A172 (cell line): ENCODE data around the gene CNTN5. TPM values are rescaled to one million over a fixed set of nuclear protein-coding genes. Genes with fewer than 3 reads are reported as not detected.
"Not testable (repeated sequence)": the region's sequence is repeated elsewhere in the genome, so short reads cannot be mapped to it uniquely, and the experiment has no call there.

Source experiments
- DNase-seq: peaks from one replicate; pipeline ENCODE4 v3.0.0-alpha.2; 2015; ENCODE audit warnings: low spot score
- total RNA-seq: library from RNA; depleted of rRNA; stranded (reverse); fragments of >200 nt; shearing (Covaris generic); gene quantifications from 2 replicates; pipeline ENCODE4 v1.2.3, GENCODE V29; 2014

Gene CNTN5
- total RNA-seq, 1 experiment from 2014 or later, result 0.12 TPM

DNA sequence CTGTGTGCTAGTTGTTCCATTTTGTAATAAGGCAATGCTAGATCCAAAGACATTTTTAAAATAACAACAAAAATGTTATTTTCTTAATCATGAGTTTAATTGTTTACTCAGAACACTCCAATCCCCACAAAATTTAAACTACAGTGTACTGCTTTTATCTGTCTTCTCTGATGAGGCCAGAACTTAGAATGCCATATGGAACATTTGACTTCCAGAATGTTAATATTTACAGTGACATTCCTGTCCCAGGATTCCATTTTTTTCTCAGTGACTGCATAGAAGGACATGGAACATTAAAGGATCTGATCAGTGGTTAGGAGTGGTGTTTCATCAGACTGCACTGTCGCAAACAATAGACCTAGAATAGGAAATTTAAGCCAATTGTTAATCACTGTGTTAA is 1171.4 kb downstream of the CNTN5 start:
- DNase-seq, result no peak

DNA sequence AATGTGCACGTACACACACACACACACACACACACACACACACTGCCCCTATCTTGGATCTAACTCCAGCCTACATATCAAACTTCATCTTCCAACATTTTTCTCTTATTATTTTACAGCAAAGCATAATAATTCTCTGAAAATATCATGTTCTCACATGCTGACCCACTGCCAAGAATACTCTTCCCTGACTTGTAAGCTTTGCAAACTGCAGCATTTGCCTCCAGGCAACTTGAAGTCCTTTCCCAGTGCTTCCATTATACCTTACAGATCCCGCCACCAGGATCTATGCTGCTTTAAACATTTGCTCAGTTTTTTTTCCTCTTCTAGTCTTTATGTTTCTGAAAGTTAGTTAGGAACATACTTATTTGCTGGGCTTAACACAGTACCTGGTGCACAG is 1183.0 kb downstream of the CNTN5 start:
- DNase-seq, result no peak

DNA sequence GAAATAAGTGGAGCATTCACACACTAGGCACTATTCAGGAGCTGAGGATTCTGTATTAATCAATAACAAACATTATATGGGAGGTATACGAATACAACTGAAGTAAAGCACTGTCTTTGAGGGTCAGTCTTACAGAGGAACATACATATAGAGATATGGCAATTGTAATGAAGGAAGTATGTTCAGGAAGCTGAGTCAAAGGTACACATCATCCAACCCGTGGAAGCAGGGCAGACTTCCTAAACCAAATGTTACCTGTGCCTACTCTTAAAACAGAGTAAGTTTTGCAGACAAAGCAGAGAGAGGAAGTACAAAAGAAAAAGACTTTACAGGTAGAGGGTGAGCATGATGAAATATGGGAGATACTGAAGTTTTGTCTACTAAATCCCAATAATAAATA is 1185.2 kb downstream of the CNTN5 start:
- DNase-seq, result no peak

DNA sequence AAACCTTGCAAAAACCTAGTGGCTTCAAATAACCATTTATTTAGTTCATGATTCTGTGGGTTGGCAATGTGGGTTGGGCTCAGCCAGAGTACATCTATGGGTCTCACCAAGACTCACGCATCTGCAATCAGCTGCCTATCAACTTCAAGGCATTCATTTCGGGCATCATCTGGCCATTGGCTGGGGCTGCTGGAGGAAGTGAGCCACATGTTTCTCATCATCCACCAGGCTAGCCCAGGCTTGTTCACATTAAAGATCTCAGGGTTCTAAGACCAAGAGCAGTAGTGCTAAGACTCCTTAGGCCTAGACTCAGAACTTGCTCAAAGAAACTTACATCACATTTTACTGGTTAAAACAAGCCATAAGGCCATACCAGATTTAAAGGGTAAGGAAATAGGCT is 1187.5 kb downstream of the CNTN5 start:
- no peak for DNase-seq

DNA sequence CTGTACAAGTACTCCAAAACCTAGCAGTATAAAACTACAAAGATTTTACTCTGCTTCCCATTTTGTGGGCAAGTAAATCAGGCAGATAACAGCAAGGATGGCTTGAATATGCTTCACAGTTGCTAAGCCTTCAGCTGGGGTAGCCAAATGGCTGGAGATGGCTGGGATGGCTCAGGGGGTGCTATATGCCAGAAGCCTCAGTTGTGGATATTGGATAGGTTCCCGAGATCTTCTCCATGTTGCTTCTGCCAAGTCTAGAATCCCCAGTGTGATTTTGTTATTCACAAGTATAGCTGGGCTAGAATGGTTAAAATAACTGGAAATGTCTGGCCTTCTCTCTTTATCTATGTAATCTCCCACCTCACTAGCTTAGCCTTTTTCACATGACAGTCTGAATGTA is 1194.0 kb downstream of the CNTN5 start:
- DNase-seq, result no peak

DNA sequence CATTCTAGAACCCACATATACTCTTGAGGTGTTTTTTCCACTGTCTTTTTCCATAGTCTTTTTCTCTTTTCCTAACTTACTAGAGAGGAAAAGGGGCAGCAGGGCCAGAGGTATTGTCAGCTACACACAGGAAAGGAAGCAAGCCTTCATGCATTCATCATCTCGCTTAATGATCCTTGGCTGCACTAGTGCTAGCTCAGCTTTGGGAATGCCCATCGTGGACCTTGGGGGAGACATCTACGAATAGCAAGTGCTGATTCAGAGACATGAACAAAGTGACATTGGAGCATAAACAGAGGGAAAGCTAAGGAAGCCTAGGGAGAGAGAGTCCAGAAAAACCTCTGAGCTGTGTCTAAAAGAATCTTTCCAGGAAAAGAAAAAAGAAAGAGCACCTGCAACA is 1200.1 kb downstream of the CNTN5 start:
- DNase-seq, result no peak

DNA sequence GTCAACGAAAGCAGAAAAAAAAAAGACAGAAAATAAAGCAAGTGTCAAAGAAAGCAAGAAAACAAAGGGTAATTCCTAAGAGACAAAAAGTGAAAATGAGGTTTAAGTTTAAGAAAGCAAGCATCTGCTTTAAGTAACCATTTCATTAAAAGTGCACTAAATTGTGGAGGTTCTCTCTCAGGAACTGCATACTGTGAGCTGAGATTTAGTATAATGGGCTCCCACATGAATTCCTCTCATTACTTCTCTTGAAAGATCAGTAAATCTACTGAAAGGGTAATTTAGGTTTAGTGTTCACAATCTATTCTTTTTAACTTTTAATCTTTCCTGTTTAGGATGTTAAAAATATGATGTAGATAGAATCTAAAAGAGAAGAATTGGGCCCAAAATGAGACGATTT is 1201.0 kb downstream of the CNTN5 start:
- no peak for DNase-seq

DNA sequence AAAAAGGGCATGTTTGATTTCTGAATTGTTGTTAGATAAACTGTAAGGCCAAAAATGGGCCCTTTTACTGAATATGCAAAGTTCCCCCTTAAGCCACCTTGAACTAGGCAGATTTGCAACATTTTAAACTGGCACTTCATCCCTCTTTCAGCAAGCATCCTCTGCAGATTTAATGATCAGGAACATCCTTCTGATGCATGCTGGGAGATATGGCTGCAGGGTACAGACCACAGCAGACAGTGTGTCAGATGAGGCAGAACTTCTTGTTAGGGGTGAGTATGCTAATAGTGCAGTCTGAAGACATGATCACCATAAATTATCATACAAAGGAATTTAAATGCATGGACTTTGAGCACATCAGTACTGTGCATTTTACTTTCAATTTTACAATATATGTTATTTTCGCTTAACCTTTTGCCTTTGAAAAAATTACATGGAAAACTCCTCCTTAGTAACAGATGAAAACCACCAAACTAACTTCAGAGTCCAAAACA is 1203.8 kb downstream of the CNTN5 start:
- no peak for DNase-seq

DNA sequence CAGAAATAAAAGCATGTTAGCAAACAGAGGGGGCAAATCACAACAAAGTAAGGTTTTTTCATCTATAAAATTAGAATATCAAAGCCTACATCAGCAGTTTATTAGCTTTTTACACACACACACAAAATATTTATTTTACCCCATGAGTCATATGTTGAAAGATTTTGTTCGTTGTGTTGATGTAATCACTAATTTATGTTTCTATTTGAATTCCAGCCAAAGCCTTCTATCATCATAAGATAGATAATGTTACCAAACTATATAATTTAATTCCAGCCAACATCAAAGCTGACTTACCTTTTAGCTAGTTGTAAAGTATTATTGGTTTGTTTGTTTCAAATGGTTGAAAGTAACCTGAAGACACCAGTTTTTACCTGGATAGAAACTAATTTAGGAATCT is 1208.3 kb downstream of the CNTN5 start:
- DNase-seq, result no peak

DNA sequence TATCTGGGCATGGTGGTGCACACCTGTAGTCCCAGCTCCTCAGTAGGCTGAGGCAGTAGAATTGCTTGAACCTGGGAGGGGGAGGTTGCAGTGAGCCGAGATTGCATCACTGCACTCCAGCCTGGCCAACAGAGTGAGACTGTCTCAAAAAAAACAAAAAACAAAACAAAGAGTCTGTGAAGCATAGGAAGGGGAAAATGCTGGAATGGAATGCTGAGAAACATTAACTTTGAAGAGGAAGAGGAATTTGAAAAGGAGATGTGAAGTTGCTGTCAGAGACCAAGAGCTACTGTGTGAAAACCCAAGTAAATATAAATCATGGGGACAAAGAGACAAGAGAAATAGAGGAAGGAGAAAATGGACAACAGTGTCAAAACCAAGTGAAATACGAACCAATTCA is 1211.3 kb downstream of the CNTN5 start:
- no peak for DNase-seq

DNA sequence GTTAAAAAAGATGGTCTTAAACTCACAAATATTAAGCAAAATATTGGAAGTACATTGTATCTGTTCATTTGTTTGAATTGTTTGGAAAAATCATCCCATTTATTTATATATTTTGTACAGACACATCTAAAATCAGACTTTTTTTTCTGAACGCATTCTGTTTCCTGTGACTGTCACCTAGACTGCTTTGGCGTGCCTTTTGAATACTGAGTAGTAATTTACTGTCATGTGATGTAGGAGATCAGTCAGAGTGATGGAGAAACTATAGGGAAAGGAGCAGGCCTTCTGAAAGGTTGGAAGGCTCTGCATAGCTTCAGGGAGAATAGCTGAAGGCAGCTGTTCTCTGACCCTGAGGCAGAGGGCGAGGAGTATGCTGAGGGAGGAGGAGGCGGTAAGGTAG is 1214.3 kb downstream of the CNTN5 start:
- no peak for DNase-seq

DNA sequence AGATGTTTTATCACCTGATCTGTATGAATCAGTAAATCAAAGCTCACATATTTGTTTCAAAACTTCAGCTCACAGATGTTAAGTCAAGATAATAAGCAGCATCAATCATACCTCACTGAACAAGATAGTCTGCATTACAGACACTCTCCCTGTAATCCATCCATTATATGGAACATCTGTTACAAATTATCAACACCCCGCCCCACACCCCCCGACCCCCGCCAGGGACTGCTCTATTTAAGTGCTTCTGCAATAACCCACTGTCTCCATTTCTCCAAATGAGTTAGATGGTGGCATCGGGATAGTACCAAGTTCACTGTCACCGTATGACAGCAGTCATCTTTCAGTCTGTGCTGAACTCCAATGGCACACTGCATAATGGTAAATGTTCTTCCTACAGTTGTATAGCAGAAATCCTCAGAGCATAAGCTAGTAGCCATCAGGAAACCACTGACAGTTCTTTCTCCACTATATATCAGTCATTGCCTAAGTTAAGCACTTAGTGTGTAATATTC is 1219.3 kb downstream of the CNTN5 start:
- no peak for DNase-seq

DNA sequence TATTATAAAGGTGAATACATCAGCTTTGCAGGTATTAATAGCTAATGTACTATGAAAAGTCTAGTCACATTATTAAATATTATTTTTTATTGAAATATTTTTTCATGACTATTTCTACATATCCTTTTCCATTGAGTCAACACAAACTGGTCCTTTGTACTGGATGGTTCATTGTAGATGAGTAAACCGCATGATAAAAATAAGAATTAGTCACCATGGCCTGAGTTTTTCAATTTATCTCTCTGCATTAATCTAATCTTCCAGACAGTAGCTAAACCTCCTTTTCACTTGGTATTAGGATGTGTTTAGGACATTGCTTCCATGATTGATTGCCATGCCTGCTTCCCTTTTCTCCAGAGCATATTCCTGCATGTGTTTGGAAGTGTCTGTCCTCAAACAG is 1227.0 kb downstream of the CNTN5 start:
- DNase-seq, result no peak

DNA sequence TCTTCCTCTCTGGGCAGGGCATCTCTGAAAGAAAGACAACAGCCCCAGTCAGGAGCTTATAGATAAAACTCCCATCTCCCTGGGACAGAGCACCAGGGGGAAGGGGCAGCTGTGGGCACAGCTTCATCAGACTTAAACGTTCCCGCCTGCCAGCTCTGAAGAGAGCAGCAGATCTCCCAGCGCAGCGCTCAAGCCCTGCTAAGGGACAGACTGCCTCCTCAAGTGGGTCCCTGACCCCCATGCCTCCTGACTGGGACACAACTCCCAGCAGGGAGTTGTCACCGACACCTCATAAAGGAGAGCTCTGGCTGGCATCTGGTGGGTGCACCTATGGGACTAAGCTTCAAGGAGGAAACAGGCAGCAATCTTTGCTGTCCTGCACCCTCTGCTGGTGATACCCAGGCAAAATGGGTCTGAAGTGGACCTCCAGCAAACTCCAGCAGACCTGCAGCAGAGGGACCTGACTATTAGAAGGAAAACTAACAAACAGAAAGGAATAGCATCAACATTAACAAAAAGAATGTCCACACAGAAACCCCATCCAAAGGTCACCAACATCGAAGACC is 1236.6 kb downstream of the CNTN5 start:
- DNase-seq, result not testable (repeated sequence)

DNA sequence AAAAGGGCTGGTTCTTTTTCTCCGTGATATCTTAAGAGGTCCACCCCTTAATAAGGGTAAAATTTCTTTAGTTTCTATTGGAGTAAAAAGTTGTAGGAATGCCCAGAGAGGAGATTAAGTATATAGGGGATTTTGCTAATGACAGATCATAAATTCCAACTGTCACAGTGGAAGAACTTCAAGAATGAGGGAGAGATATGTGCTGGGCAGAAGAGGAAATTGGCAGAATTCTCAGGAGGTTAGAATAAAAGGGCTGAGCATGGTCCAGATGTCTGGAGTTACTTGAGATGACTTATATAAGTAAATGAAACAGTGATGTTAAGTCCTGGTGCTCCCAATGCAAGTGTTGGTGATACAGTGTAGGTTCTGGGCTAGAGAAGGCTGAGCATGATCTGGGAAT is 1248.8 kb downstream of the CNTN5 start:
- DNase-seq, result peak; percentile 4

DNA sequence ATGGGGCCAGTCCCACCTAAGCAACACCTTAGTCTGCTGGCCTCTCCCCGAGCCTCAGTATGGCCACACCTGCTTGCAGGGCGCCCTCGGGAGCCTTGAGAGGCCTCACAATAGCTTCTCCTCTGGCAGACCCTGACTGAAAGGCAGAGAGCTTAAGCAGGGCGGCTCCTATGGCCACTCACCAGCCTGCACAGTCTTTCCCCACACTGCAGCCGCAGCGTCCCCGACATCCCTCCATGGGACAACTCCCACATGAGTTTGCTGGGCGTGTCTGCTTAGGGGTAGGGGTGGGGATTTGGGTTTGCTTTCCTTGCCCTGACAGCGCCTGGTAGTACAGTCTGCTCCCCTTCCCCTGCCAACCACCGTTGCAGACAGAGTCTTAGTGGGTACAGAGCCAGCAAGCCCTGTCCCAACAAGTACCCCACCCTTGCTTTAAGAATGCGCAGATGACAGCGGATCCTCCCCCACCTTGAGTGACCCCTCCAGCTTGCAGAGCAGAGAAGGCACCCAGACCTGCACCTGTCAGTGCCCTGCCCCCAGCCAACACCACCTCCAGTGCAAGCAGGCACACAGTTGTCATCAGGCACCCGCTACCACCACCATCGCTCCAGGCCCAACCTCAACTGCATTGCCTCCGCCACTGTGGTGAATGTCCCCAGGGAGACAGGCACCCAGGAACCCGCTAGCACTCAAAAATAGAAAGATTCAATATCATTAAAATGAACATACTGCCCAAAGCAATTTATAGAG is 1252.5 kb downstream of the CNTN5 start:
- no peak for DNase-seq

DNA sequence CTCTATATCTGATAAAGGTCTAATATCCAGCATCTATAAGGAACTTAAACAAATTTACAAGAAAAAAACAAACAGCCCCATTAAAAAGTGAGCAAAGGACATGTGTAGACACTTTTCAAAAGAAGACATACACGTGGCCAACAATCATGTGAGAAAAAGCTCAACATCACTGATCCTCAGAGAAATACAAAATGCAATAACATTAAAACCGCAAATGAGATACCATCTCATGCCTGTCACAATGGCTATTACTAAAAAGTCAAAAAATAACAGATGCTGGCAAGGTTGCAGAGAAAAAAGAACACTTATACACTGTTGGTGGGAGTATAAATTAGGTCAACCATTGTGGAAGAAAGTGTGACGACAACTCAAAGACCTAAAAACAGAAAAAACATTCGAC is 1253.7 kb downstream of the CNTN5 start:
- DNase-seq, result not testable (repeated sequence)

DNA sequence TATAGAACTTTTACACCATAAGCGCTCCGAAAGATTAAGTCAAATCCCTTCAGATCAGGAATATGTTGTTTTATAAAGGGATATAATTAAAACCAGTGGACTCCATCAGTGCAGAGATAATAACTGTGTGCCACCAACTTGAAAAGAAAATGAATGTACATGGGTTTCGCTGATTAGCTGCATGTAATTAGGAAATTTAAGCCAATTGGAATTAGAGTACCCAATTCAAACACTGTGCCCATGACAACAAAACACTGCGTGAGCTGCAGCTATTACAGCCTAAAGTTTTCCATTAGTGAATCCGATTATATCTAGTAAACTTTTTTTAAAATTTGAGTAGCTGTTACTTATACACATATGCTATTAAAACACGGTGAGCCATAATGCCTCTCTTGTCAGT is 1274.0 kb downstream of the CNTN5 start:
- DNase-seq, result no peak

DNA sequence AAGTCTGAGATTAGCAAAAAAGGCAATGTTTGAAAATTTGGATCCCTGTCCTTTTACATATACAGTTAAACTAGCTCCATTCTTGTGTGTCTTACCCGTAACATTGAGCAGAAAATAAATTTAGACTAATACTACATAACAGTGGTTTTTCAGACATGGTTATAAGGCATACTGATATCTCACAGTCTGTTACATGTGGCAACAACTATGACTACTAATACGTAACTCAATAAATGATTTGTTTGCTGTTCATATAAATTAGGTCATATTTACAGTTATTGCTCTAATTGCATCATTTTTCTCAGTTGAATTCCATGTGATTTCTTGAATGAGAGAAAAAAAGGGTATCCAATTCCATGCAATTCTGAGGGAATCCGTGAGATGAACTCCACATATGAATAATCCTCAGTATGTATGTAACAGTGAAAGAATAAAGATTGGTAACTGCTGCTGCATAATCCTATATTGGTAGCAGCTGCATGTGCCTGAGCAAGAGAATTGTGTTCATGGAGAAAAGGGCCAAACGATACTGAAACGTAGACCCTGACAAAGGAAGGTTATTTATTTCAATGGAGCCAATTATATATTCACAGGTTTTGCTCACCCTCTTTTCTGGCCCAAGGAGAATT is 1275.4 kb downstream of the CNTN5 start:
- no peak for DNase-seq

DNA sequence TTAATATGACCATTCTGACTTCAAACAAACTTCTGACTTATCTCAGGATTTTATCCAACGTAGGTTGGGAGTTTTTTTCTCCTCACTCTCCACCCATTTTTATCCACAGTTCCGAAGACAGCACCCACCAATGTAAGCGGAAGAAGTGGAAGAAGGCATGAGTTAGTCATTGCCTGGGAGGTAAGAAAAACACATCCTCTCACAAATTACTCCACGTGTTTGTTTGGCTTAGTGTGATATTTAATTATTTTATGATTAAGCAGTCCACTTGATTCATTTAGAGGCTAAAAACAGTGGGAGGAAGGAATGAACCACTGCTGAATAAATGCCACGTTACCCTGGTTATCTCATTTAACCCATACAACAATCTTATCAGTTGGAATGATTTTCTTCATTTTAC is 1276.8 kb downstream of the CNTN5 start:
- DNase-seq, result peak; percentile 8

DNA sequence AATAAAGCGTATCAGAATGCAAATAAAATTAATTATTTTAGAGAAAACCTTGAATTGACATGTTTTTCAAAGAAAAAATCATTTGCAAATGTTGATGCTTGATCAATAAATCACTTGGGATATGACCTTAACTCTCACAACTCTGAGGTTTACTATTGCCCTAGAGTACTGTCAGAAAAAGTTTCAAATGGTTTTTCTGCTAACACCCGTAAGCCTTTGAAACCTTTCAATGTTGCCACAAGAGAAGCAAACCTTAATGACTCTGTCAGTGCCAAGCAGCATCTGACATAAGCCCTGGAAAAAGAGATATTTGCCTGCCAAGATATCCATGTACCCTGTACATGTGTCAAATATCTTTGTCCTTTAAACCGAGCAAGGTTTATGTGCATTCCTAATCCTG is 1282.1 kb downstream of the CNTN5 start:
- no peak for DNase-seq

DNA sequence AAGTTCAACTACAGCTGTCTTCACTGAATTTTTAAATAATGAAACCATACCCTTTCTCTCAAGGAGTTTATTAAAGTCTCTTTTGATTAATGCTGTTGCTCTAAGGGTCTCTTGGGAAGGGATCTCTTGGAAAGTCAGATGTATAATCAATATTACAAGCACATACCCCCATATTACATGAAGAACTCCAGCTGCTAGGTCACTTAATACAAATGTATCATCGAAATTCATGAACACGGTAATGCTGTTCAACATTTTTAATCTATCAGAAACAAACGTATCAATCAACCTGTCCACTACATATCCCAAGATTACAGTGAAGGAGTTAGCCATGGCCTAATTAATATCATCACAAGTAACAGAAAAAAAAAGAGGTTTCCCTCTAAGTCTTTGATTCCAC is 1283.1 kb downstream of the CNTN5 start:
- no peak for DNase-seq

DNA sequence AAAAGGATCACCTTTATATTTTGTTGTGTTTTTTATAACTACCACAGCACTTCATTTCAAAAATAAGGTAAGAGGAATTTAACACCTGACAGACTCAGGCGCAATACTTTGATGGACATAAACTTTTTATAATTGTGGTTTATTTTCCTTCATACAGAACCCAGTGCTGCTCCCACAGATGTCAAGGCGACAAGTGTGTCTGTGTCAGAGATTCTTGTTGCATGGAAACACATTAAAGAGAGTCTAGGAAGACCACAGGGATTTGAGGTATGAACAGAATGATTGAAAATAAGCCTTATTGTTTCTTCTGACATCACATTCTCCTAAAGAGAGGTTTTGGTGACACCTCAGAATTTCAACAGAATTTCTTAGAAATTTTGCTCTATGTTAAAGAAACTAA is 1287.5 kb downstream of the CNTN5 start:
- DNase-seq, result no peak
